GM12891 (cell line): Measurements from ENCODE around the gene RBSN.
"Not testable (repeated sequence)": the region's sequence is repeated elsewhere in the genome, so short reads cannot be mapped to it uniquely, and the experiment has no call there.

Experiments used
- POLR2A ChIP-seq: IDR thresholded peaks from 2 replicates; pipeline ENCODE4 v1.6.1; 2011; ENCODE audit warnings: low read depth, low read length, control low read depth
- TAF1 ChIP-seq: IDR thresholded peaks from 2 replicates; pipeline ENCODE4 v1.6.1; 2011; ENCODE audit warnings: low read depth, low read length, control low read depth

GRCh38 chr3:15126975-15127374, 28.0 kb upstream of the RBSN start:
- TF ChIP-seq POLR2A, TAF1: not testable (repeated sequence)
